ENCODE measurements around the gene GALR2. TPM values are rescaled to one million over a fixed set of nuclear protein-coding genes. Genes with fewer than 3 reads are reported as not detected.
A peak's percentile ranks its signal among the peaks of the same experiment; 100 is the strongest.

GALR2 gene
- total and polyA plus RNA-seq, 9 of the 15 experiments (the other 6 are each of a cell fraction or from before 2014, with no cell fraction given), result 0.34 TPM; not detected in 8

GRCh38 chr17:76103274-76104139 is 28.9 kb downstream of the GALR2 start, which contains the start of gene EXOC7 (continued):
- TF ChIP-seq ZBTB5 (IDR thresholded peaks at IDR 0.05) (no peak), RBBP5 (IDR thresholded peaks at IDR 0.05; ENCODE audit: borderline replicate concordance, insufficient read depth, low read length, poor library complexity, severe bottlenecking) (peak; percentile 59), TOE1 (IDR thresholded peaks at IDR 0.05; ENCODE audit: borderline replicate concordance) (no peak), TOE1 (CRISPR knock-in tag; IDR thresholded peaks at IDR 0.05; ENCODE audit: borderline replicate concordance, low read depth) (0 out of 2 replicates have a peak, but pooled peaks have one; percentile 2), ZNF592 (IDR thresholded peaks at IDR 0.05) (peak; percentile 88), RAD51 (IDR thresholded peaks at IDR 0.05; ENCODE audit: borderline replicate concordance, low read depth) (0 out of 2 replicates have a peak, but pooled peaks have one; percentile 1), PRPF4 (IDR thresholded peaks at IDR 0.05; ENCODE audit: insufficient read depth, low read depth, low read length, poor library complexity, severe bottlenecking) (no peak), ZNF263 (CRISPR knock-in tag; IDR thresholded peaks at IDR 0.05; ENCODE audit: borderline replicate concordance) (peak; percentile 61; the same call in 1 of the 2 replicates), PBX2 (CRISPR knock-in tag; IDR thresholded peaks at IDR 0.05; ENCODE audit: low read depth) (no peak), PBX2 (tag; conservative IDR thresholded peaks at IDR 0.05; ENCODE audit: low read depth) (no peak), PTTG1 (tag; IDR thresholded peaks at IDR 0.05; ENCODE audit: low read depth) (no peak), SNRNP70 (optimal IDR thresholded peaks at IDR 0.05; ENCODE audit: low read depth, low read length) (no peak), ZNF764 (CRISPR knock-in tag; IDR thresholded peaks at IDR 0.05; ENCODE audit: low read depth) (no peak), NR3C1 (CRISPR knock-in tag; IDR thresholded peaks at IDR 0.05) (no peak)

All from K562 (cell line).